K562 (cell line): ENCODE data around the gene DGKB. TPM values are rescaled to one million over a fixed set of nuclear protein-coding genes. Genes with fewer than 3 reads are reported as not detected.

ENCODE experiments used
- ARID3A ChIP-seq: IDR thresholded peaks from 2 replicates; pipeline ENCODE4 v1.6.1; 2012; ENCODE audit warnings: low read depth, low read length, improper control_type of control experiment, borderline replicate concordance
- ESRRB ChIP-seq: fragments of 250-450 bp; sonication (Bioruptor Pico); IDR thresholded peaks from 2 replicates; pipeline ENCODE4 v1.5.0; 2020; ENCODE audit warnings: mild to moderate bottlenecking, moderate library complexity, borderline replicate concordance
- KAT7 ChIP-seq: sonication (generic); formaldehyde crosslinking; IDR thresholded peaks from 2 replicates; pipeline ENCODE4 v1.8.0; 2022; ENCODE audit warnings: missing genetic modification reagents, mild to moderate bottlenecking, borderline replicate concordance
- MXD1 ChIP-seq: fragments of 250-450 bp; sonication (Bioruptor Pico); IDR thresholded peaks from 2 replicates; pipeline ENCODE4 v1.8.0; 2021; ENCODE audit warnings: borderline replicate concordance, mild to moderate bottlenecking, moderate library complexity; ENCODE audit not compliant: poor library complexity, severe bottlenecking
- NFATC3 ChIP-seq: fragments of 450-650 bp; IDR thresholded peaks from 2 replicates; pipeline ENCODE4 v1.6.1; 2017; ENCODE audit warnings: mild to moderate bottlenecking
- PRDM10 ChIP-seq: fragments of 450-650 bp; IDR thresholded peaks from 2 replicates; pipeline ENCODE4 v1.6.1; 2018; ENCODE audit not compliant: partially characterized antibody
- RAD51 ChIP-seq: fragments of 450-650 bp; IDR thresholded peaks from 2 replicates; pipeline ENCODE4 v1.7.1; 2016; ENCODE audit warnings: low read depth, mild to moderate bottlenecking, borderline replicate concordance
- ZC3H4 ChIP-seq: sonication (generic); formaldehyde crosslinking; IDR thresholded peaks from 2 replicates; pipeline ENCODE4 v1.9.0; 2021; ENCODE audit warnings: missing genetic modification reagents, borderline replicate concordance
- ZNF277 ChIP-seq: fragments of 250-450 bp; sonication (Bioruptor Pico); IDR thresholded peaks from 2 replicates; pipeline ENCODE4 v1.8.0; 2022; ENCODE audit warnings: inconsistent platforms, mild to moderate bottlenecking, moderate library complexity, borderline replicate concordance
- polyA plus RNA-seq, 8 experiments: library from polyadenylated mRNA; depleted of rRNA in 4 of 8; stranded (reverse) in 5 of 8; unstranded in 3 of 8; fragments of >200 nt; fragmentation: Nextera tagmentation in 2 of 8; fragmentation: Illumina TruSeq in 1 of 8; extraction: Ambion mirVana in 2 of 8; extraction: Trizol in 1 of 8; gene quantifications; 2 replicates each; pipeline versions ENCODE4 v1.2.1 to v1.2.3, GENCODE V29; 2011 to 2014; ENCODE audit warnings: inconsistent platforms in 1 of 8, missing spikeins in 1 of 8
- total RNA-seq, 7 experiments: library from RNA; depleted of rRNA in 6 of 7; stranded (reverse); fragments of >200 nt in 6 of 7; fragmentation: Illumina TruSeq in 2 of 7; extraction: Trizol in 2 of 7; gene quantifications; 2 replicates each; pipeline versions ENCODE4 v1.2.1 to v1.2.3, GENCODE V29; 2011 to 2021; ENCODE audit warnings: low replicate concordance in 1 of 7
- TF ChIP-seq, protein P1 (sequence below): IDR thresholded peaks from 3 replicates; pipeline ENCODE4 v1.6.1; 2011; ENCODE audit warnings: borderline replicate concordance, mild to moderate bottlenecking, moderate library complexity; ENCODE audit not compliant: insufficient read length; ENCODE audit errors: extremely low read depth

The DGKB gene
- total and polyA plus RNA-seq, 9 of the 15 experiments (the other 6 are each of a cell fraction or from before 2014, with no cell fraction given): 0.01 TPM; not detected in 8

- no peak for TF ChIP-seq PRDM10
- TF ChIP-seq ESRRB (CRISPR knock-in tag): no peak
- TF ChIP-seq MXD1: no peak
- TF ChIP-seq ZC3H4: no peak
- TF ChIP-seq RAD51: no peak
- TF ChIP-seq ZNF277 (CRISPR knock-in tag): no peak
- no peak for TF ChIP-seq KAT7 (CRISPR knock-in tag)
- no peak for TF ChIP-seq ARID3A
- TF ChIP-seq, protein P1, sequence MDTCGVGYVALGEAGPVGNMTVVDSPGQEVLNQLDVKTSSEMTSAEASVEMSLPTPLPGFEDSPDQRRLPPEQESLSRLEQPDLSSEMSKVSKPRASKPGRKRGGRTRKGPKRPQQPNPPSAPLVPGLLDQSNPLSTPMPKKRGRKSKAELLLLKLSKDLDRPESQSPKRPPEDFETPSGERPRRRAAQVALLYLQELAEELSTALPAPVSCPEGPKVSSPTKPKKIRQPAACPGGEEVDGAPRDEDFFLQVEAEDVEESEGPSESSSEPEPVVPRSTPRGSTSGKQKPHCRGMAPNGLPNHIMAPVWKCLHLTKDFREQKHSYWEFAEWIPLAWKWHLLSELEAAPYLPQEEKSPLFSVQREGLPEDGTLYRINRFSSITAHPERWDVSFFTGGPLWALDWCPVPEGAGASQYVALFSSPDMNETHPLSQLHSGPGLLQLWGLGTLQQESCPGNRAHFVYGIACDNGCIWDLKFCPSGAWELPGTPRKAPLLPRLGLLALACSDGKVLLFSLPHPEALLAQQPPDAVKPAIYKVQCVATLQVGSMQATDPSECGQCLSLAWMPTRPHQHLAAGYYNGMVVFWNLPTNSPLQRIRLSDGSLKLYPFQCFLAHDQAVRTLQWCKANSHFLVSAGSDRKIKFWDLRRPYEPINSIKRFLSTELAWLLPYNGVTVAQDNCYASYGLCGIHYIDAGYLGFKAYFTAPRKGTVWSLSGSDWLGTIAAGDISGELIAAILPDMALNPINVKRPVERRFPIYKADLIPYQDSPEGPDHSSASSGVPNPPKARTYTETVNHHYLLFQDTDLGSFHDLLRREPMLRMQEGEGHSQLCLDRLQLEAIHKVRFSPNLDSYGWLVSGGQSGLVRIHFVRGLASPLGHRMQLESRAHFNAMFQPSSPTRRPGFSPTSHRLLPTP: no peak
- TF ChIP-seq NFATC3: no peak
Observed at GRCh38 chr7:14891289-14891688, 11.3 kb downstream of the DGKB start (continued).
